GM19324 (cell line): ENCODE results near the gene RFX2.
"Not testable (repeated sequence)": the region's sequence is repeated elsewhere in the genome, so short reads cannot be mapped to it uniquely, and the experiment has no call there.

Source experiments
- ATAC-seq: cut with Tn5 transposase; IDR thresholded peaks from one replicate; pipeline ENCODE4 v1.9.1; 2021; ENCODE audit warnings: mild to moderate bottlenecking, moderate library complexity; ENCODE audit not compliant: unreplicated experiment, low FRiP score

Gene RFX2

DNA sequence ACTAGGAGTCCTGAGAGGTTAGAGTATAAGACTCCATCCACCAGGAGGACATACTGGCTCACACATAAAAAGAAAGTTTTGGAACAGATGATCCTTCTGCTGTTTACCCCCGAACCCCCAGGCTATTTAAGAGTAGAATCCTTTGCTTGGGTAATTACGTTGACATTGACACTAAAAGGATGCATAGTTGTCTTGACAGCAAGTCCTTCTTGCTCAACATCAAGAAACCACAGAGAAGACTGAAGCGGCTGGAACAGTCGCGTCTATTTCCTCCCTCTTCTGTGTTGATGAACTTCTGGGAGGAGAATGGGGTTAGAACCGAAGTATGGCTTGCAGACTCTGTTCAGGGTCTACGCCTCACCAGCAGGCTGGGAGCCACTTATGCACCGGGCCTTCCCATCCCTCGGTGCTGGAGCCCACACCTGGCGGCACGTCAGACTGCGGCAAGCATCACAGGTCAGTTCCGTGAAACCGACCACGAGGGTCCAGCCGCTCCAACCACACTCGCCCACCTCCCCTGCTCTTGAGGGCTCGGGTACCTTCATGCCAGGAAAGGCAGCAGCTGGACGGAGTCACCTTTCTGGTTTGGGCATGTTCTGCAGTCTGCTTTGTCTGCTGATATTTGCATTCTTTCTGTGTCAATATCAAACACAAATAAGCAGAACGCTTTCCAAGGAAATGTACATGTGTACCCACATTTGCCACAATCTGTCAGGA lies 90.0 kb downstream of the RFX2 start:
- ATAC-seq, result no peak

GRCh38 chr19:6018786-6019185 lies 91.5 kb downstream of the RFX2 start:
- ATAC-seq, result no peak

DNA sequence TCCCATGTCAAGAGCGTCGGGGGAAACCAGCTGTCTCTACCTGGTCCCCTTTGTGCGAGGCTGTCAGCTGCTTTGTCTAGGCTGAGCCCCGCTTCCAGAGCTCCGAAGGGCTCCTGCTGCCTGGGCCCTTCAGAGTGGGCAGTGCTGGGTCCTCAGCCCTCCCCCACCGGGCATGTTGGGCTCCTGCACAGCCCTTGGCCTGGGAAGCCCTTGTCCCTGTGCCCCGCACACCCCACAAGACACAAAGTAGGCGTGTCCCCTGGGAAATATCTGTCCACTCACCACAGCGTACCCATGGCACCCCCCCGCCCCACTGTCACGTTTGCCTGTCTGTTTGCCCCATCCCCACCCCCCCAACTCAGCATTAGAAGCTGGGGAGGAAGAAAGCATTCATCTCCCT lies 92.7 kb downstream of the RFX2 start:
- ATAC-seq, result no peak

- no peak for ATAC-seq
Observed at GRCh38 chr19:6015841-6016545, 94.3 kb downstream of the RFX2 start.

GRCh38 chr19:6014551-6015135 lies 95.7 kb downstream of the RFX2 start:
- ATAC-seq, result no peak

DNA sequence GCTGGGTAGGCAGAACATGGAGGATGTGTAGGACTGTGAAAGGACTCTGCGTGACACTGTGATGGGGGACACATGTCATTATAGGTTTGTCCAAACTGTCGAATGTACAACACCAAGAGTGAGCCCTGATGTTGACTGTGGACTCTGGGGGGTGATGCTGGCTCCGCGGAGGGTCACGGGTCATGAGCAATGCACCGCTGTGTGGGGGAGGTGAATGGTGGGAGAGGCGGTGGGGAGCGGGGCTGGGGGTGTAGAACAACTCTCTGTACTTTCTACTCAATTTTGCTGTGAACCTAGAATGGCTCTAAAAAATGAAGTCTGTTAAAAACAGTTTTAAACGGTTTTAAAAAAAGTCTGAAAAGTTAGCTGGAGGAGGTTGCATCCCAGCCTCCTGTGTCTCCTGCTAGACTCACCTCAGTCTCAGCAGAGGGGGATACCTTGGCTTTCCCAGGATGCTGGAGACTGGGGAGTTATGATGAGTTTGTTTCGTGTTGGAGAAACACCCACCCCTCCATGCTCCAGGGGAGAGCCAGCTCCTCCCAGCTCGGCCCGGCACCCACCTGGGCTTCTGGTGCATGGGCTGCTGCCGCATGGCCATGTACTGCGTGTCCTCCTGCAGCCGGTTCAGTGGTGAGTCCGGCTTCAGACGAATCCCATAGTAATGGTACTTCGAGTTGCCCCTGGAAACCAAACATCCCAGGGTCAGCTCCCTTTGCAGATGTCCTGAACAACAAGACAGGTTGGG lies 97.7 kb downstream of the RFX2 start:
- no peak for ATAC-seq

GRCh38 chr19:6011794-6012193 lies 98.5 kb downstream of the RFX2 start:
- ATAC-seq, result no peak

- no peak for ATAC-seq
Observed at GRCh38 chr19:6011206-6011605, 99.1 kb downstream of the RFX2 start.

GRCh38 chr19:6010107-6010506 lies 100.2 kb downstream of the RFX2 start:
- ATAC-seq, result no peak

- no peak for ATAC-seq
Observed at GRCh38 chr19:6007866-6008265, 102.4 kb downstream of the RFX2 start.

DNA sequence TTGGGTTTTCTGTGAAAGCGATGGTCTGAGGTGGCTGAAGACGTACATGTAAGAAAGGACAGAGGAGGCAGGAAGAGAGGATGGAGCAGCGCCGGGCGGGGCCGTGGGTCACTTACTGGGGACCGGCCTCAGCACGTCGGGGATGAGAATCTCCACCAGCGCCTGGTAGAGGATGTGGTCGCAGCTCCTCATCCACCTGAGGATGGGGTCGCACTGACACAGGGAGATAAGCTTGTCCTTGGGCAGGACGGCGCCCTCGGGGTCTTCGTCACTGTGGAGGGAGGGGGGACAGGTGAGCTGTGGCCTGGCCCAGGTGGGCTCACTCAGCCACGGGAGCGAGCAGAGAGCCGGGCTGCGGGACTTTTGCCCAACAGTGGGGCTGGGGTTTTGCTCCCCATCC lies 103.4 kb downstream of the RFX2 start:
- no peak for ATAC-seq

- not testable (repeated sequence) for ATAC-seq
Observed at GRCh38 chr19:6006070-6006446, 104.2 kb downstream of the RFX2 start.

GRCh38 chr19:6005321-6006069 lies 104.8 kb downstream of the RFX2 start:
- no peak for ATAC-seq

DNA sequence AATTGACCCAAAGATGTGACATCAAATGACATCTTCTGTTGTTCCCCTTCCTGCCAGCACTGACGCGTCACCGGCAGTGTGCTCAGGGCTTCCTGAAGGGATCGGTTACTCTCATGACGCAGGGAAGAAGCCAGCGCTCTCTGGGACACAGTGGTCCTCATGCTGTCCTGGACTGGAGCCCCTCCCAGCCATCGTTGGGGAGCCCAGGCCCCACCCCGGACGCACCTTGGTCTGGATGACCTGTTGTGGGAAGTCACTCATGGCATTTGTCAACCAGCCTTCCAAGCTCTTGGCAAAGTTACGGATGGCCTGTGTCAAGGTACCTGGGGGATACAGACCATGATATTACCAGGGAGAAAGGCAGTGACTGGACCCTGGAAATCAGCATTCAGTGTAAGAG lies 106.3 kb downstream of the RFX2 start:
- ATAC-seq, result no peak

GRCh38 chr19:6002591-6002990 lies 107.7 kb downstream of the RFX2 start:
- no peak for ATAC-seq

DNA sequence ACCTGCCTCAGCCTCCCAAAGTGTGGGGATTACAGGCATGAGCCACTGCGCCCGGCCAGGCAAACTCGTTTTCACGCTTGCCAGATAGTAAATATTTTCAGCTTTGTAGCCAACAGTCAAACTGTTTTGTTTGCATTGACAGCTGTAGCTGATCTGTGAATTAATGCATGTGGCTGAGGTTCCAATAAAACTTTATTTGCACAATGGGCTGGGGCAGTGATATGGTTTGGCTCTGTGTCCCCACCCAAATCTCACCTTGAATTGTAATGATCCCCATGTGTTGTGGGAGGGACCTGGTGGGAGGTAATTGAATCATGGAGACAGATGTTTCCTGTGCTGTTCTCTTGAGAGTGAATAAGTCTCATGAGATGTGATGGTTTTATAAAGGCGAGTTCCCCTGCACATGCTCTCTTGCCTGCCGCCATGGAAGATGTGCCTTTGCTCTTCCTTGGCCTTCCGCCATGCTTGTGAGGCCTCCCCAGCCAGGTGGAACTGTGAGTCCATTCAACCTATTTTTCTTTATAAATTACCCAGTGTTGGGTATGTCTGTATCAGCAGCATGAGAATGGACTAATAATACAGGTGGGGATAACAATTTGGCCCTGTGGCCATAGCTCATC lies 110.0 kb downstream of the RFX2 start:
- no peak for ATAC-seq

GRCh38 chr19:5999693-6000092 lies 110.6 kb downstream of the RFX2 start:
- no peak for ATAC-seq

DNA sequence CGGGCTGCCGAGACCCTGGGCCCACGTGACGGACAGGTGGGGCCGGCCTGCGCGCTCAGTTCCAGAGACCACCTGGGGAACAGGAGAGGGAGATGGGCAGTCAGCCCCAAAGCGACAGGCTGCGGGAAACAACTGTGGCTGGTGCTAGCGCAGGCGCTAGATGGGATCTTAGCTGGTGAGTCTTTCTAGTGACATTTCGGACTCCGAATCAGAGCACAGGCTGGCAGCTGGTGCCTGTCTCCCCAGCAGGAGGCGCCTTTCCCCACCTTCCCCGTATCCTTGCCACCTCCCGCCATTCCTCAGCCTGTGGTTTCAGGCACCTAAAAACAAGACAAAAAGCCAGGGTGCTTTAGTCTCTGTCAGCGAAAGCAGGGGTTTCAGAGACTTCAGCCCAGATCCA lies 112.9 kb downstream of the RFX2 start:
- ATAC-seq, result no peak

GRCh38 chr19:5996623-5997320 lies 113.5 kb downstream of the RFX2 start:
- no peak for ATAC-seq
